ENCODE data around the gene CHCHD3.
"Not testable (repeated sequence)": the region's sequence is repeated elsewhere in the genome, so short reads cannot be mapped to it uniquely, and the experiment has no call there.

Gene CHCHD3

DNA sequence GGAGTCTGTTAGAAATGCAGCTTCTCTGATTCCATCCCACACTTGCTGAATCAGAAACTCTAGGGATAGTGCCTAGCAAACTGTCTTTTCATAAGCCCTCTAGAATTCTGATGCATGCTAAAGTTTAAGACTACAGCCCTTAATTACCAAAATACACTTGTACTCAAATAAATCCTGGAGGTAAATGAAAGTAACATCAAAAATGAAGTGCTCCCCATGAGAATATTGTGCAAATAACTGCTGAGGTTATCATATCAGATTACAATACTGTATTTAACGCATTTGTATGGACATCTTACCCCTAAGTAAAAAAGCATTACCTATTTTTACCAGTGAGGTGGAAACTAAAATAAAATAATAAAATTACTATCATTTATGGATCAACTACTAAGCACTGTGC, 104.7 kb downstream of the CHCHD3 start:
- TF ChIP-seq CTCF (IDR thresholded peaks at IDR 0.05; ENCODE audit: low read depth, low read length, missing control alignments), result no peak
- H3K4me3 ChIP-seq (replicated peaks; ENCODE audit: low read depth, low read length), result no peak overlapping the region
- DNase-seq (ENCODE audit: extremely low read depth, low read depth), result no peak

DNA sequence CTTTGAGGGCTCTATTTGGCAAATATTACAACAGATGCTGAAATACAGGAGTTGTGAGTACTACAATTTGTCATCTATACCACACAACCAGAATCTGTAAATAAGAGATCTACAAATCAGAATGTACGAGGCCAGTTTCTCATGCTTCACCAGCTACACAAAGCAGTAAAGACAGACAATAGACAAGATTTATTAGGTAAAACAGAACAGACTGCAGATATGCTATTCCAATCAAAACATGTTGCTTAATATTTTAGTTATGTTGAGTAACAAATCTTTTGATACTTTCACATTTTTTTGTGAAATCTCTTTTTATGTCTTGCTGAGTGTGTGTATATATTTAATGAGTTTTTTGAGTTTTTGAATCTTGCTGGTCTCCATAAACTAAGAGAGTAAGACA, 109.1 kb downstream of the CHCHD3 start:
- no peak for DNase-seq (ENCODE audit: extremely low read depth, low read depth)
- TF ChIP-seq CTCF (IDR thresholded peaks at IDR 0.05; ENCODE audit: low read depth, low read length, missing control alignments), result no peak
- no peak overlapping the region for H3K4me3 ChIP-seq (replicated peaks; ENCODE audit: low read depth, low read length)

DNA sequence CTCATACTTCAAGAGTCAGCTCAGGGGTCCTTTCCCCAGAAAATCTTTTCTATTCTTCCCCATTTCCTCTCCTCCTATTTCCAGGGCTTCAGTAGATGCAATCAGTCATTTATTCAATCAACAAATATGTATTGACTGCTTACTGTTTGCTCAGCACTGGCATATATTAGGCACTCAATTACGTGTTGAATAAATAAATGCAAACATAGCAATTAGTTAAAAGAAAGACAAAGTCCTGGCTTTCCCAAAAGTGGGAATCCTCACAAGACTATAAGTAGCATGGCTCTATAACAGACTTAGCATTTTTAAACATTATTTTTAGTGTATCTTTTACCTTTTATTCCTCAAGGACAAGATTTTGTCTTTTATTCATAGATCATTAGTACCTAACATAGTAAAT, 111.6 kb downstream of the CHCHD3 start:
- DNase-seq (ENCODE audit: extremely low read depth, low read depth), result no peak
- TF ChIP-seq CTCF (IDR thresholded peaks at IDR 0.05; ENCODE audit: low read depth, low read length, missing control alignments), result no peak
- no peak overlapping the region for H3K4me3 ChIP-seq (replicated peaks; ENCODE audit: low read depth, low read length)

DNA sequence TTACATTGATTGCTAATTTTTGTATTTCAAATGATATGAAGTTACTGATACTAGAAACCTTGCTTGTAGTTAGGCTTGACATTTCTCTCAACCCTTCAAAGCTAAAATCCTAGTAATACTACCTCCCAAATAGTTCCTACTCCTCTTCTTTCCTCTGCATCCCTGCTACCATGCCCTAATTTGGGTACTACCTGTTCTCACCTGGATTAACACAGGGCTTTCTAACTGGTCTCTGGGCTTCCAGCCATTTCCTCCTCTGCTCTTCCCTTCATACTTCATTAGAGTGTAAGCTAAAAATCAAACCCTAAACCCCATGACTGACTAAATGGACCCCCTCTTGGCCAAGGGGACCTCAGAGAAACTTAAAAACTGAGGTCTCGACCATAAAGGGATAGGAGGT, 112.4 kb downstream of the CHCHD3 start:
- TF ChIP-seq CTCF (IDR thresholded peaks at IDR 0.05; ENCODE audit: low read depth, low read length, missing control alignments), result no peak
- no peak overlapping the region for H3K4me3 ChIP-seq (replicated peaks; ENCODE audit: low read depth, low read length)
- DNase-seq (ENCODE audit: extremely low read depth, low read depth), result no peak

DNA sequence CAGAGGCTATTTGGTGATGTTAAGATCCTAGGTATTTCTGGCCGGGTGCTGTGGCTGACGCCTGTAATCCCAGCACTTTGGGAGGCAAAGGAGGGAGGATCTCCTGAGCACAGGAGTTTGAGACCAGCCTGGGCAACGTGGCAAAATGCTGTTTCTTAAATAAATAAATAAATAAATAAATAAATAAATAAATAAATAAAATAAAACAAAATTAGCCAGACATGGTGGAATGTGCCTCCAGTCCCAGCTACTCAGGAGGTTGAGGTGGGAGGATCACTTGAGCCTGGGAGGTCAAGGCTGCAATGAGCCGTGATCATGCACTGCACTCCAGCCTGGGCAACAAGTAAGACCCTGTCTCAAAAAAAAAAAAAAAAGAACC, 114.4 kb downstream of the CHCHD3 start:
- not testable (repeated sequence) for H3K4me3 ChIP-seq (replicated peaks; ENCODE audit: low read depth, low read length); DNase-seq (ENCODE audit: extremely low read depth, low read depth)

GRCh38 chr7:132966754-132967469, 115.0 kb downstream of the CHCHD3 start:
- no peak for DNase-seq (ENCODE audit: extremely low read depth, low read depth)
- no peak for TF ChIP-seq CTCF (IDR thresholded peaks at IDR 0.05; ENCODE audit: low read depth, low read length, missing control alignments)
- H3K4me3 ChIP-seq (replicated peaks; ENCODE audit: low read depth, low read length), result no peak overlapping the region

DNA sequence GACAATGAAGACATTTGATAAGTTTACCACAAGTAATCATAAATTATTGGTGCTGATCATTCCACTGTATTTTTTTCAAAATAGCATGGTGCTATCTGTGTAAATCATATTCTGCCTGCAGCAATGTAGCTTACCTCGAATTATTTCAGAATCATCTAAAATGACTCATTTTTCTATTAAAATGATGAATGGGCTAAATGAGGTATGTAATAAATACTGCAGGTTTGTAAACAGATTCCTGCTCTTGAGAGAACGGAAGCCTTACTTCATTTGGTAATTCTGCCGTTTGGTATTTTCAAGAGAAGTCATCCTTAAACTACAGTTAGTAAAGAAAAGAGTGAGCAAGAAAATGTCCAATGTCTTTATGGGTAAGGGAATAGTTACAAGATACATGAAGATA, 115.9 kb downstream of the CHCHD3 start:
- TF ChIP-seq CTCF (IDR thresholded peaks at IDR 0.05; ENCODE audit: low read depth, low read length, missing control alignments), result no peak
- no peak overlapping the region for H3K4me3 ChIP-seq (replicated peaks; ENCODE audit: low read depth, low read length)
- DNase-seq (ENCODE audit: extremely low read depth, low read depth), result no peak
